CD14-positive monocyte (primary cell): Measurements from ENCODE around the gene EPHA6. TPM values are rescaled to one million over a fixed set of nuclear protein-coding genes. Genes with fewer than 3 reads are reported as not detected.

Experiments
- DNase-seq, 3 donors: peaks; one replicate each; pipeline ENCODE4 v3.0.0-alpha.2; 2011 to 2022
- H2AFZ ChIP-seq: 2 replicates; pipeline ENCODE4 v1.6.0; 2012; ENCODE audit warnings: mild to moderate bottlenecking, low read depth, low read length, inconsistent platforms; ENCODE audit not compliant: insufficient read depth, poor library complexity, severe bottlenecking
- H3K27ac ChIP-seq, 2 donors: 1 replicate in 1 of 2; 2 replicates in 1 of 2; pipeline ENCODE4 v1.5.1; 2012 to 2013; ENCODE audit warnings: low read length in 2 of 2, control low read depth in 1 of 2, inconsistent platforms in 1 of 2, low read depth in 1 of 2, mild to moderate bottlenecking in 1 of 2
- H3K27me3 ChIP-seq, 2 donors: one replicate each; pipeline versions ENCODE4 v1.6.0 to v1.6.1; 2011 to 2013; ENCODE audit warnings: low read length in 2 of 2; ENCODE audit not compliant: control insufficient read depth in 2 of 2, insufficient read depth in 2 of 2
- H3K36me3 ChIP-seq, 2 donors: replicated peaks in 1 of 2; 1 replicate in 1 of 2; 2 replicates in 1 of 2; pipeline versions ENCODE4 v1.5.1 to v1.6.1; 2012 to 2013; ENCODE audit warnings: low read length in 2 of 2, control low read depth in 1 of 2, inconsistent platforms in 1 of 2, mild to moderate bottlenecking in 1 of 2; ENCODE audit not compliant: insufficient read depth in 2 of 2, control insufficient read depth in 1 of 2
- H3K4me1 ChIP-seq, 2 donors: 1 replicate in 1 of 2; 2 replicates in 1 of 2; pipeline versions ENCODE4 v1.5.1 to v1.6.1; 2012 to 2013; ENCODE audit warnings: low read length in 2 of 2, control low read depth in 1 of 2, inconsistent platforms in 1 of 2, mild to moderate bottlenecking in 1 of 2, moderate library complexity in 1 of 2; ENCODE audit not compliant: insufficient read depth in 2 of 2, control insufficient read depth in 1 of 2
- H3K4me2 ChIP-seq: replicated peaks from 2 replicates; pipeline ENCODE3; 2012; ENCODE audit warnings: low read length, moderate library complexity, mild to moderate bottlenecking; ENCODE audit not compliant: poor library complexity, severe bottlenecking; ENCODE audit errors: extremely low read depth
- H3K4me3 ChIP-seq, 3 experiments: fragments of 200-600 bp in 1 of 3; sonication (generic) in 1 of 3; replicated peaks in 1 of 3; 1 replicate in 2 of 3; 2 replicates in 1 of 3; pipeline ENCODE4 v1.5.1; 2011 to 2013; ENCODE audit warnings: low read length in 3 of 3, mild to moderate bottlenecking in 3 of 3, control low read depth in 2 of 3, low read depth in 2 of 3, inconsistent platforms in 1 of 3, moderate library complexity in 1 of 3
- H3K79me2 ChIP-seq: 2 replicates; pipeline ENCODE4 v1.6.0; 2012; ENCODE audit warnings: mild to moderate bottlenecking, control low read depth, inconsistent platforms, low read length, moderate library complexity; ENCODE audit not compliant: insufficient read depth
- H3K9ac ChIP-seq: 2 replicates; pipeline ENCODE4 v1.6.0; 2017; ENCODE audit warnings: low read length, mild to moderate bottlenecking; ENCODE audit not compliant: insufficient read depth, poor library complexity, severe bottlenecking
- H3K9me3 ChIP-seq, 2 donors: replicated peaks in 1 of 2; 1 replicate in 1 of 2; 2 replicates in 1 of 2; pipeline versions ENCODE4 v1.5.1 to v1.6.1; 2012 to 2013; ENCODE audit warnings: low read length in 2 of 2, control low read depth in 1 of 2; ENCODE audit not compliant: control insufficient read depth in 1 of 2, insufficient read depth in 1 of 2
- H4K20me1 ChIP-seq: 2 replicates; pipeline ENCODE4 v1.6.0; 2012; ENCODE audit warnings: mild to moderate bottlenecking, low read length, control low read depth, moderate library complexity; ENCODE audit not compliant: insufficient read depth
- H3K27ac Mint-ChIP-seq, 7 donors: one replicate each; pipeline ENCODE4 v1.8.0; 2020; ENCODE audit warnings: mild to moderate bottlenecking in 7 of 7, mixed read lengths in 7 of 7, moderate library complexity in 6 of 7, inconsistent platforms in 2 of 7
- H3K27me3 Mint-ChIP-seq, 3 donors: one replicate each; pipeline ENCODE4 v1.8.0; 2021 to 2022; ENCODE audit warnings: low read depth in 3 of 3, mild to moderate bottlenecking in 3 of 3, mixed read lengths in 3 of 3, moderate library complexity in 3 of 3, inconsistent platforms in 1 of 3
- H3K36me3 Mint-ChIP-seq, 2 donors: one replicate each; pipeline ENCODE4 v1.8.0; 2020; ENCODE audit warnings: mixed read lengths in 2 of 2, inconsistent platforms in 1 of 2, mild to moderate bottlenecking in 1 of 2
- H3K4me1 Mint-ChIP-seq: one replicate; pipeline ENCODE4 v1.8.0; 2020; ENCODE audit warnings: mild to moderate bottlenecking, mixed read lengths
- H3K4me3 Mint-ChIP-seq, 2 donors: one replicate each; pipeline ENCODE4 v1.8.0; 2020; ENCODE audit warnings: mild to moderate bottlenecking in 2 of 2, mixed read lengths in 2 of 2, moderate library complexity in 1 of 2
- H3K9me3 Mint-ChIP-seq, 7 donors: one replicate each; pipeline ENCODE4 v1.8.0; 2020 to 2022; ENCODE audit warnings: mixed read lengths in 7 of 7, mild to moderate bottlenecking in 6 of 7, moderate library complexity in 6 of 7, inconsistent platforms in 2 of 7
- WGBS: methylation state at CpG from one replicate; pipeline ENCODE4 v1.1.5; 2013; ENCODE audit warnings: missing lambda C conversion rate; ENCODE audit not compliant: insufficient coverage; 5-methylcytosine and 5-hydroxymethylcytosine counted together
- intact Hi-C, 2 donors: fragments of 100-400 bp; cut with micrococcal nuclease; formaldehyde crosslinking; loops; one replicate each; pipeline versions ENCODE4 v1.15.0 to v1.15.1; 2023
- polyA plus RNA-seq, 3 donors: library from polyadenylated mRNA; depleted of rRNA in 1 of 3; unstranded in 2 of 3; stranded (reverse) in 1 of 3; fragments of 300-500 nt in 2 of 3; fragments of >200 nt in 1 of 3; fragmentation: Illumina TruSeq in 2 of 3; gene quantifications; 1 replicate in 2 of 3; 2 replicates in 1 of 3; pipeline ENCODE4 v1.2.3, GENCODE V29; 2012 to 2021
- TF ChIP-seq, protein P1 (sequence below): fragments of 200-600 bp; IDR thresholded peaks from one replicate; pipeline ENCODE4 v1.8.0; 2022; ENCODE audit warnings: antibody characterized with exemption, mild to moderate bottlenecking

EPHA6 gene
- polyA plus RNA-seq, 3 donors = not detected

DNA sequence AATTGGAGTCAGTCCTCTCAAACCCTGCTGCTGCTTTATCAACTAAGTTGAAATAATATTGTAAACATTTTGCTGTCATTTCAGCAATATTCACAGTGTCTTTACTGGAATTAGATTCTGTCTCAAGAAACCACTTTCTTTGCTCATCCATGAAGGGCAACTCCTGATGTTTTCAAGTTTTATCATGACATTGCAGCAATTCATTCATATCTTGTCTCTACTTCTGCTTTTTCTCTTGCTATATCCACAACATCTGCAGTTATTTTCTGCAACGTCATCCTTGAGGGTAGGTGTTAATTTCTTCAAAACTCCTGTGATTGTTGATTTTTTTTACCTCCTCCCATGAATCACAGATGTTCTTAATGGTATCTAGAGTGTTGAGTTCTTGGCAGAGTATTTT lies 181.6 kb downstream of the EPHA6 start:
- no peaks in the 10 kb centered on the region for H3K4me1 ChIP-seq
- no peaks in the 10 kb centered on the region for H3K79me2 ChIP-seq
- H4K20me1 ChIP-seq = no peaks in the 10 kb centered on the region
- no peaks in the 10 kb centered on the region for H3K27me3 ChIP-seq
- no peak overlapping the region for H3K4me3 Mint-ChIP-seq
- H2AFZ ChIP-seq = no peak overlapping the region
- no peak for DNase-seq
- no peak overlapping the region for H3K9ac ChIP-seq
- H3K27ac Mint-ChIP-seq = no peak overlapping the region
- H3K4me1 Mint-ChIP-seq = no peaks in the 10 kb centered on the region
- H3K4me2 ChIP-seq = no peak overlapping the region
- no peaks in the 10 kb centered on the region for H3K36me3 Mint-ChIP-seq
- peaks cover 3 to 4% of the 10 kb centered on the region in 2 donors for H3K9me3 ChIP-seq
- H3K27ac ChIP-seq = no peak overlapping the region
- H3K9me3 Mint-ChIP-seq = peaks cover 0 to 5% (median 0%) of the 10 kb centered on the region in 7 donors
- no peaks in the 10 kb centered on the region for H3K36me3 ChIP-seq
- TF ChIP-seq, protein P1, sequence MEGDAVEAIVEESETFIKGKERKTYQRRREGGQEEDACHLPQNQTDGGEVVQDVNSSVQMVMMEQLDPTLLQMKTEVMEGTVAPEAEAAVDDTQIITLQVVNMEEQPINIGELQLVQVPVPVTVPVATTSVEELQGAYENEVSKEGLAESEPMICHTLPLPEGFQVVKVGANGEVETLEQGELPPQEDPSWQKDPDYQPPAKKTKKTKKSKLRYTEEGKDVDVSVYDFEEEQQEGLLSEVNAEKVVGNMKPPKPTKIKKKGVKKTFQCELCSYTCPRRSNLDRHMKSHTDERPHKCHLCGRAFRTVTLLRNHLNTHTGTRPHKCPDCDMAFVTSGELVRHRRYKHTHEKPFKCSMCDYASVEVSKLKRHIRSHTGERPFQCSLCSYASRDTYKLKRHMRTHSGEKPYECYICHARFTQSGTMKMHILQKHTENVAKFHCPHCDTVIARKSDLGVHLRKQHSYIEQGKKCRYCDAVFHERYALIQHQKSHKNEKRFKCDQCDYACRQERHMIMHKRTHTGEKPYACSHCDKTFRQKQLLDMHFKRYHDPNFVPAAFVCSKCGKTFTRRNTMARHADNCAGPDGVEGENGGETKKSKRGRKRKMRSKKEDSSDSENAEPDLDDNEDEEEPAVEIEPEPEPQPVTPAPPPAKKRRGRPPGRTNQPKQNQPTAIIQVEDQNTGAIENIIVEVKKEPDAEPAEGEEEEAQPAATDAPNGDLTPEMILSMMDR = no peak
- intact Hi-C loops = no loop called here
- H3K27me3 Mint-ChIP-seq = peaks cover 0 to 1% (median 0%) of the 10 kb centered on the region in 3 donors
- WGBS = no CpG with 5 or more reads among the region's 1 CpG
- H3K4me3 ChIP-seq = no peak overlapping the region

DNA sequence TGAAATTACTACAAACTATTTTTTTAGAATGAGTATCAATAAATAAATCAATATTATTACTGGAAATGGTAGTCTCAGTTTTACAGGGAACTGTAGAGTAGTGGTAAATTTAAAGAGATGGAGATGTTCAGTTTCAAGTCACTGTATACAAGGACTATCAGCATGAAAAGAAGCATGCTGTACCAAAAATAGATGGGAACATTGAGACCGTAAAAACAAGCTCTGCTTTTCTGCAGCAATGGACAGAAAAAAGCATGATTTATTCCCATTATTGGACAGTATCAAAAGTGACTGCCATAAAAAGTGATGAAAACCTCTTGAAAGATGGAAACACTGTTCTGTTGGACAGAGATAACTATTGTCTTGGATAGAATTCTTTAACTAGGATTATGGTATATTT lies 187.2 kb downstream of the EPHA6 start:
- Histone ChIP-seq H4K20me1 (no peaks in the 10 kb centered on the region), H3K79me2 (no peaks in the 10 kb centered on the region), H3K27me3 (no peaks in the 10 kb centered on the region), H3K36me3 (no peaks in the 10 kb centered on the region), H3K4me3 (no peak overlapping the region), H3K27ac (no peak overlapping the region), H3K4me1 (no peaks in the 10 kb centered on the region), H3K9ac (no peak overlapping the region), H3K4me2 (no peak overlapping the region), H2AFZ (no peak overlapping the region), H3K9me3 (no peaks in the 10 kb centered on the region)
- H3K36me3 Mint-ChIP-seq = no peaks in the 10 kb centered on the region
- no peak overlapping the region for H3K27ac Mint-ChIP-seq
- no peaks in the 10 kb centered on the region for H3K4me1 Mint-ChIP-seq
- H3K4me3 Mint-ChIP-seq = no peak overlapping the region
- WGBS = 100% methylated on average over 1 of the region's 1 CpG
- TF ChIP-seq, protein P1 = no peak
- H3K27me3 Mint-ChIP-seq = no peaks in the 10 kb centered on the region
- intact Hi-C loops = no loop called here
- H3K9me3 Mint-ChIP-seq = peaks cover 0 to 10% (median 2%) of the 10 kb centered on the region in 7 donors
- DNase-seq = no peak
